CD4-positive, alpha-beta T cell (primary cell): ENCODE measurements around the gene BACH1. TPM values are rescaled to one million over a fixed set of nuclear protein-coding genes. Genes with fewer than 3 reads are reported as not detected.

Source experiments
- ATAC-seq: fragments of 200-7000 bp; cut with Tn5 transposase; one replicate; pipeline ENCODE4 v1.10.0; 2022; ENCODE audit warnings: mild to moderate bottlenecking; ENCODE audit not compliant: poor library complexity
- CTCF ChIA-PET: fragments of 350-600 bp; sonication (Branson Sonifier 250); formaldehyde crosslinking; loops from one replicate; lab custom pipeline; 2021; ENCODE audit warnings: antibody characterized with exemption, inconsistent platforms; lab: Charles Lee
- POLR2A ChIA-PET: fragments of 350-600 bp; sonication (Branson Sonifier 250); formaldehyde crosslinking; loops from one replicate; lab custom pipeline; 2021; ENCODE audit warnings: antibody characterized with exemption, inconsistent platforms; lab: Charles Lee
- DNase-seq, 14 experiments: peaks; one replicate each; pipeline ENCODE4 v3.0.0-alpha.2; 2013 to 2020; ENCODE audit warnings: mixed read lengths in 2 of 14
- H3K27ac ChIP-seq, 2 donors: one replicate each; pipeline versions ENCODE4 v1.5.1 to v1.7.0; 2013; ENCODE audit warnings: low read length in 2 of 2, low read depth in 1 of 2, mild to moderate bottlenecking in 1 of 2
- H3K27me3 ChIP-seq, 2 experiments: 1 replicate in 1 of 2; 2 replicates in 1 of 2; pipeline versions ENCODE4 v1.6.1 to v1.7.0; 2013; ENCODE audit warnings: low read length in 2 of 2, control low read depth in 1 of 2, mild to moderate bottlenecking in 1 of 2, moderate library complexity in 1 of 2; ENCODE audit not compliant: insufficient read depth in 2 of 2, control insufficient read depth in 1 of 2
- H3K36me3 ChIP-seq: one replicate; pipeline ENCODE4 v1.6.1; 2013; ENCODE audit warnings: low read length, control low read depth; ENCODE audit not compliant: insufficient read depth
- H3K4me1 ChIP-seq: one replicate; pipeline ENCODE4 v1.6.1; 2013; ENCODE audit warnings: low read length, control low read depth; ENCODE audit not compliant: insufficient read depth
- H3K4me3 ChIP-seq: one replicate; pipeline ENCODE4 v1.5.1; 2013; ENCODE audit warnings: mild to moderate bottlenecking, low read length, moderate library complexity
- H3K9me3 ChIP-seq, 2 experiments: 1 replicate in 1 of 2; 2 replicates in 1 of 2; pipeline versions ENCODE4 v1.6.1 to v1.7.0; 2013; ENCODE audit warnings: low read length in 2 of 2, mild to moderate bottlenecking in 2 of 2, control low read depth in 1 of 2, moderate library complexity in 1 of 2; ENCODE audit not compliant: control insufficient read depth in 1 of 2, insufficient read depth in 1 of 2
- H3K27ac Mint-ChIP-seq: one replicate; pipeline ENCODE4 v1.8.0; 2020; ENCODE audit warnings: mixed read lengths
- H3K27me3 Mint-ChIP-seq: one replicate; pipeline ENCODE4 v1.8.0; 2021; ENCODE audit warnings: mixed read lengths
- H3K36me3 Mint-ChIP-seq: one replicate; pipeline ENCODE4 v1.8.0; 2021; ENCODE audit warnings: low read depth, mixed read lengths
- H3K4me1 Mint-ChIP-seq: one replicate; pipeline ENCODE4 v1.8.0; 2021; ENCODE audit warnings: low read depth, mixed read lengths
- H3K4me3 Mint-ChIP-seq: one replicate; pipeline ENCODE4 v1.8.0; 2020; ENCODE audit warnings: mild to moderate bottlenecking, mixed read lengths
- H3K9me3 Mint-ChIP-seq: one replicate; pipeline ENCODE4 v1.8.0; 2020; ENCODE audit warnings: mixed read lengths
- intact Hi-C, 2 experiments: fragments of 100-400 bp; cut with DNase I in 1 of 2; cut with micrococcal nuclease in 1 of 2; formaldehyde crosslinking; loops; one replicate each; pipeline versions ENCODE4 v1.15.1 to v1.9.0; 2023 to 2025; cut with DNase I, micrococcal nuclease
- total RNA-seq, 174 experiments: library from RNA in 2 of 174; stranded (reverse) in 2 of 174; gene quantifications; one replicate each; pipeline ENCODE4 v1.2.3 and lab custom pipeline; 2021 to 2026
- TF ChIP-seq, protein P1 (sequence below): fragments of 200-600 bp; IDR thresholded peaks from one replicate; pipeline ENCODE4 v1.8.0; 2022; ENCODE audit warnings: antibody characterized with exemption, mild to moderate bottlenecking

The BACH1 gene
- total RNA-seq, 2 experiments from 2014 or later: 64.4 to 65.9 TPM

DNA sequence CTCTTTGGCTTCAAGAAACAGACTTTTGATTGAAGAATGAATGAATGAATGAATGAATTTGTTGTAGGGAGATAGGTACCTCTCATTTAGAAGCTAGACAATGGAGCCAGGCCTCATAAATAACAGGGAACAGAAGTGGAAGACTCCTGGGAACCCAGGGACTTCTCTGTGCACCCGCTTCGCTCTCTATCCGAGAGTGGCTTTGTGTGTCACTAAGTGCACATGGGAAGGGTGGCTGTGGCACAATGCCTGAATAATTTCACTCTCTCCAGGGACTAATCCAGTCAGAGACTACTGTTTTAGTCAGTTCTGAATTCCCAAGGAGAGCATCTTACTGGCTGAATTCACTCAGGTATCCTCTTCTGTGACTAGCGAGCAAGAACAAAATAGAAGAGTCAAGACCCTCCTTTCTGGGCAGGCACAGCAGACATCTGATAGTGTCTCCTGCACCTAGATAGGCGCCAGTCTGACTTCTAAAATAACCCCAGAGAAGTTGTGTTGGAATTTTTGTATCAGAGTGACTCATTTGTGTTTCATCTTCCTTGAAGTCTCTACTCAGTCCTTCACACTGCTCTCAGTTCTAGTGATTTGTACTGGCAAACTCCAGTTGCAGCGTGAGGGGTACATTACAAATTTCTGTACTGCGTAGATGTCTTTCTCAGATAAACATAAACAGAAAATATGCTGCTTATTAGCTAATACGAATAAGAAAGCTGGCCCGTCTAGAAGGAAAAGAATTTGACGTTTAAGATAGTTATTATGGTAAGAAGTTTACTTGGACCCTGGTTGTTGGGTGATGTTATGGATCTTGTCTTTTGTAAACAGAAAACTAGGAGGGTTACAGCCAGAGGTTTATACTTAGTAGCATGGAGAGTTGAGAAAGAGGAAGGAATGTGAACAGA is 34.0 kb downstream of the BACH1 start:
- Histone ChIP-seq H3K4me1 (no peaks in the 10 kb centered on the region), H3K27me3 (no peaks in the 10 kb centered on the region), H3K4me3 (no peak overlapping the region), H3K36me3 (peaks cover 17% of the 10 kb centered on the region), H3K27ac (no peak overlapping the region), H3K9me3 (no peaks in the 10 kb centered on the region)
- H3K27me3 Mint-ChIP-seq: no peaks in the 10 kb centered on the region
- ChIA-PET CTCF (no interaction called here), POLR2A (no interaction called here)
- peaks cover 52% of the 10 kb centered on the region for H3K36me3 Mint-ChIP-seq
- no peaks in the 10 kb centered on the region for H3K9me3 Mint-ChIP-seq
- no peak overlapping the region for H3K27ac Mint-ChIP-seq
- intact Hi-C loops: no loop called here
- no peak for ATAC-seq
- H3K4me3 Mint-ChIP-seq: no peak overlapping the region
- TF ChIP-seq, protein P1, sequence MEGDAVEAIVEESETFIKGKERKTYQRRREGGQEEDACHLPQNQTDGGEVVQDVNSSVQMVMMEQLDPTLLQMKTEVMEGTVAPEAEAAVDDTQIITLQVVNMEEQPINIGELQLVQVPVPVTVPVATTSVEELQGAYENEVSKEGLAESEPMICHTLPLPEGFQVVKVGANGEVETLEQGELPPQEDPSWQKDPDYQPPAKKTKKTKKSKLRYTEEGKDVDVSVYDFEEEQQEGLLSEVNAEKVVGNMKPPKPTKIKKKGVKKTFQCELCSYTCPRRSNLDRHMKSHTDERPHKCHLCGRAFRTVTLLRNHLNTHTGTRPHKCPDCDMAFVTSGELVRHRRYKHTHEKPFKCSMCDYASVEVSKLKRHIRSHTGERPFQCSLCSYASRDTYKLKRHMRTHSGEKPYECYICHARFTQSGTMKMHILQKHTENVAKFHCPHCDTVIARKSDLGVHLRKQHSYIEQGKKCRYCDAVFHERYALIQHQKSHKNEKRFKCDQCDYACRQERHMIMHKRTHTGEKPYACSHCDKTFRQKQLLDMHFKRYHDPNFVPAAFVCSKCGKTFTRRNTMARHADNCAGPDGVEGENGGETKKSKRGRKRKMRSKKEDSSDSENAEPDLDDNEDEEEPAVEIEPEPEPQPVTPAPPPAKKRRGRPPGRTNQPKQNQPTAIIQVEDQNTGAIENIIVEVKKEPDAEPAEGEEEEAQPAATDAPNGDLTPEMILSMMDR: no peak
- no peaks in the 10 kb centered on the region for H3K4me1 Mint-ChIP-seq
- no peak for DNase-seq

DNA sequence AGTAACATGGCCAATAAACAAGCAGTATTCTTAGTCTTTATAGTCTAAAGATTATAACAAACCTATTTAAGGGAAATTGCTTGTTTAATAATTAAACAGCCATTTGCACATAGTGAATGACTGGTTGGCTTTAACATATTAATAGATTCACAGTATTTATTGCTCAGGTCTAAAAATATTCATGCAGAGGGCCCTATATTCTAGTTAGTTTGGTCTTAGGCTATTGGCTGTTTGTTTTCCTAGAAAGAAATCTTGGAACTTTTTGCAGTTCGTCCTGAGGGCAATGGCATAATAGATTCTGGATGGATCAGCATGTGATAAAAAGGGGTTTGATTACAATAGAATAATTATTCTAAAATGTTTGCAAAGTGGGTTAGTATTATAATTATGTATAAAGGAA is 34.7 kb downstream of the BACH1 start:
- Mint-ChIP-seq H3K36me3 (peaks cover 48% of the 10 kb centered on the region), H3K9me3 (no peaks in the 10 kb centered on the region), H3K27ac (no peak overlapping the region), H3K4me3 (no peak overlapping the region), H3K27me3 (no peaks in the 10 kb centered on the region), H3K4me1 (no peaks in the 10 kb centered on the region)
- no peaks in the 10 kb centered on the region for H3K4me1 ChIP-seq
- peaks cover 16% of the 10 kb centered on the region for H3K36me3 ChIP-seq
- no peaks in the 10 kb centered on the region for H3K9me3 ChIP-seq
- DNase-seq (no peak), ATAC-seq (no peak)
- ChIA-PET POLR2A (no interaction called here), CTCF (no interaction called here)
- TF ChIP-seq, protein P1: no peak
- intact Hi-C loops: no loop called here
- no peak overlapping the region for H3K4me3 ChIP-seq
- no peaks in the 10 kb centered on the region for H3K27me3 ChIP-seq
- H3K27ac ChIP-seq: no peak overlapping the region

DNA sequence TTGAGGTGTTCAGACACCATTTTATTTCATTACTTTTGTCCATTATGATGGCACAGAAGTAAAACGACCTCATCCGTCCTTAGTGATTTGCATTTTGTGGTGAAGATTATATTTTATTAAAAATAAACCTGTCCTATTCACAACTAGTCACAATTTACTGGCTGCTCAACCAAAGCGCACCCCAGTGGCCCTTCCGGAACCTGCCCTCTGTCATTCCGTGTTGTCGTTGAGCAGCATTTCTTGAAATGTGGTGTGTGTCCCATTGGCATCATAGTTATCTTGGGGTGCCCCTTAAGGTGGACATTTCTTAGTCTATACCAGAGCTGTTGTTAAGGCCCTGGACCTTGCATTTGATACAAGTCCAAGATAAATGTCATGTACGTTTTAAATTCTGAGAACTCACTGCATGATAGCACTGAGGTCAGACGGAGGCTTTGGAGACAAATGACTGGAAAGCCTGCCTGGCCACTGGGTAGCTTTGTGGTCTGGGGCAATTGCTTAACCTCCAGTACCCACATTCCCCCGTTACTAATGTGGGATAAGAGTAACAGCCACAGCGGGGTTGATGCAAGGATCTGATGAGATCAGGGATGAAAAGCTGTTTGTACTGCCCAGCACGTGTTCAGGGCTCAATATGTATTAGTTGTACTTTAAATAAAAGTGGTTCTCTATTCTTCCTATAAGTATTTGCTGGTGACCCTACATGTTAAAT is 36.2 kb downstream of the BACH1 start:
- Mint-ChIP-seq H3K27me3 (no peaks in the 10 kb centered on the region), H3K4me1 (no peaks in the 10 kb centered on the region), H3K27ac (no peak overlapping the region), H3K9me3 (no peaks in the 10 kb centered on the region), H3K4me3 (no peak overlapping the region), H3K36me3 (peaks cover 40% of the 10 kb centered on the region)
- Histone ChIP-seq H3K27me3 (no peaks in the 10 kb centered on the region), H3K9me3 (no peaks in the 10 kb centered on the region), H3K27ac (no peak overlapping the region), H3K4me1 (no peaks in the 10 kb centered on the region), H3K36me3 (peaks cover 8% of the 10 kb centered on the region), H3K4me3 (no peak overlapping the region)
- POLR2A ChIA-PET: no interaction called here
- intact Hi-C loops: no loop called here
- no peak for DNase-seq
- no peak for ATAC-seq
- CTCF ChIA-PET: interaction anchor here (0.8 kb wide), 1 partner anchor 75 kb away, joined by 3 read pairs; no protein-coding TSS in a partner anchor
- TF ChIP-seq, protein P1: no peak
